ENCODE results near the gene ATP6V0E2. TPM values are rescaled to one million over a fixed set of nuclear protein-coding genes. Genes with fewer than 3 reads are reported as not detected.

ATP6V0E2 gene
- total RNA-seq, 2 donors from 2014 or later, result 15.3 to 16.1 TPM

DNA sequence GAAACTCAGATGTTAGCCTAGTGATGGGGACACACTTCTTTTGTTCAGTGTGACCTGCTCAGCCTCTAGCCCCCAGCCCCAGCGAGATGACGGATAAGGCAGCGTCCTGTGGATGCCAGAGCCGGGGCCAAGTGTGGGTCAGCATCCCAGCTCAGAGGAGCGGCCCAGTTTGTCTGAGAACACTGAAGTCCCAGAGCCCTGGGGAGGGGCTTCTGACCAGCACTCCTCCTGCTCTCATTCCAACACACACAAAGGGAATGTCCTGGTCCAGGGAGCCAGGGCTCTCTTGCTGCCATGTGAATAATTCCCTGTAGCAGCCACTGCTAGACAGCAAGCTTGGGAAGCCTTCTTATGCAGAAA lies 4.5 kb upstream of the ATP6V0E2 start:
- peak; percentile 22 for DNase-seq
- peaks cover 17% of the 10 kb centered on the region for H3K4me1 Mint-ChIP-seq
- H3K4me3 Mint-ChIP-seq, result no peak overlapping the region
- H3K9me3 Mint-ChIP-seq, result no peaks in the 10 kb centered on the region
- Histone ChIP-seq H3K4me1 (ENCODE audit: control insufficient read depth, insufficient read depth, low read length) (peaks cover 8% of the 10 kb centered on the region), H3K27ac (ENCODE audit: low read depth, low read length) (no peak overlapping the region), H3K4me3 (ENCODE audit: low read length) (no peak overlapping the region), H3K9ac (ENCODE audit: extremely low read depth, low read length, poor library complexity, severe bottlenecking) (no peak overlapping the region), H3K27me3 (ENCODE audit: control insufficient read depth, insufficient read depth, low read length, poor library complexity, severe bottlenecking) (peaks cover 2% of the 10 kb centered on the region), H3K36me3 (ENCODE audit: control insufficient read depth, insufficient read depth, low read length) (no peaks in the 10 kb centered on the region), H3K9me3 (ENCODE audit: control insufficient read depth, low read length) (no peaks in the 10 kb centered on the region)
- no peaks in the 10 kb centered on the region for H3K36me3 Mint-ChIP-seq (ENCODE audit: low read depth)
- 94% methylated on average over 5 of the region's 5 CpGs; no CpG with 5 or more reads in 1 of the 2 experiments for WGBS, 2 experiments (ENCODE audit: insufficient coverage in 1 of 2, insufficient read length in 1 of 2)
- H3K27me3 Mint-ChIP-seq (ENCODE audit: insufficient read depth), result peaks cover 10% of the 10 kb centered on the region
- no peak overlapping the region for H3K27ac Mint-ChIP-seq
- TF ChIP-seq, protein P1, sequence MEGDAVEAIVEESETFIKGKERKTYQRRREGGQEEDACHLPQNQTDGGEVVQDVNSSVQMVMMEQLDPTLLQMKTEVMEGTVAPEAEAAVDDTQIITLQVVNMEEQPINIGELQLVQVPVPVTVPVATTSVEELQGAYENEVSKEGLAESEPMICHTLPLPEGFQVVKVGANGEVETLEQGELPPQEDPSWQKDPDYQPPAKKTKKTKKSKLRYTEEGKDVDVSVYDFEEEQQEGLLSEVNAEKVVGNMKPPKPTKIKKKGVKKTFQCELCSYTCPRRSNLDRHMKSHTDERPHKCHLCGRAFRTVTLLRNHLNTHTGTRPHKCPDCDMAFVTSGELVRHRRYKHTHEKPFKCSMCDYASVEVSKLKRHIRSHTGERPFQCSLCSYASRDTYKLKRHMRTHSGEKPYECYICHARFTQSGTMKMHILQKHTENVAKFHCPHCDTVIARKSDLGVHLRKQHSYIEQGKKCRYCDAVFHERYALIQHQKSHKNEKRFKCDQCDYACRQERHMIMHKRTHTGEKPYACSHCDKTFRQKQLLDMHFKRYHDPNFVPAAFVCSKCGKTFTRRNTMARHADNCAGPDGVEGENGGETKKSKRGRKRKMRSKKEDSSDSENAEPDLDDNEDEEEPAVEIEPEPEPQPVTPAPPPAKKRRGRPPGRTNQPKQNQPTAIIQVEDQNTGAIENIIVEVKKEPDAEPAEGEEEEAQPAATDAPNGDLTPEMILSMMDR (conservative IDR thresholded peaks at IDR 0.05), result no peak

DNA sequence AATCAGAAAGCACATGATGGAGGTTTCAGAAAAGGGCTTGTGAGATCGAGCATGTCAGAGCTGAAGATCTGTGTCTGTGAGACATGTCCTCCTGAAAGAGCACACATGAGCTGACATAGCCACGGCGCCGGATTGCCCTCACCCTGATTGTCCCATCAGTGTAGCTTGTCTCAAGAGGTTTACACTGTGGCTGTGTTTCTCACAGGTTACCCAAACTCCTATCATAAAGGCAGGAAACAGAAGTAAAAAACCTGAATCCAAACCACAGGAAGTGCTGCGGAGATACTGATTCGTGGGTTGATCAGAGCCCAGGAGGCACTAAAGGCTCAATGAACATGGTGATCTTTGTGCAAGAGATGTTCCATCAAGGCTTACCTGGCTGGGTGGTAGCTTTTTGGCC lies 3.9 kb upstream of the ATP6V0E2 start:
- H3K4me3 Mint-ChIP-seq, result no peak overlapping the region
- H3K27ac Mint-ChIP-seq, result no peak overlapping the region
- peaks cover 8% of the 10 kb centered on the region for H3K27me3 ChIP-seq (ENCODE audit: control insufficient read depth, insufficient read depth, low read length, poor library complexity, severe bottlenecking)
- TF ChIP-seq, protein P1 (conservative IDR thresholded peaks at IDR 0.05), result no peak
- peaks cover 16% of the 10 kb centered on the region for H3K27me3 Mint-ChIP-seq (ENCODE audit: insufficient read depth)
- no peak overlapping the region for H3K27ac ChIP-seq (ENCODE audit: low read depth, low read length)
- H3K4me3 ChIP-seq (ENCODE audit: low read length), result no peak overlapping the region
- no peaks in the 10 kb centered on the region for H3K9me3 ChIP-seq (ENCODE audit: control insufficient read depth, low read length)
- H3K9me3 Mint-ChIP-seq, result no peaks in the 10 kb centered on the region
- peak; percentile 23 for DNase-seq
- no peaks in the 10 kb centered on the region for H3K36me3 ChIP-seq (ENCODE audit: control insufficient read depth, insufficient read depth, low read length)
- peaks cover 8% of the 10 kb centered on the region for H3K4me1 ChIP-seq (ENCODE audit: control insufficient read depth, insufficient read depth, low read length)
- 92 to 100% methylated on average over 6 of the region's 6 CpGs for WGBS, 2 experiments (ENCODE audit: insufficient coverage in 1 of 2, insufficient read length in 1 of 2)
- peaks cover 17% of the 10 kb centered on the region for H3K4me1 Mint-ChIP-seq
- H3K36me3 Mint-ChIP-seq (ENCODE audit: low read depth), result no peaks in the 10 kb centered on the region
- no peak overlapping the region for H3K9ac ChIP-seq (ENCODE audit: extremely low read depth, low read length, poor library complexity, severe bottlenecking)

DNA sequence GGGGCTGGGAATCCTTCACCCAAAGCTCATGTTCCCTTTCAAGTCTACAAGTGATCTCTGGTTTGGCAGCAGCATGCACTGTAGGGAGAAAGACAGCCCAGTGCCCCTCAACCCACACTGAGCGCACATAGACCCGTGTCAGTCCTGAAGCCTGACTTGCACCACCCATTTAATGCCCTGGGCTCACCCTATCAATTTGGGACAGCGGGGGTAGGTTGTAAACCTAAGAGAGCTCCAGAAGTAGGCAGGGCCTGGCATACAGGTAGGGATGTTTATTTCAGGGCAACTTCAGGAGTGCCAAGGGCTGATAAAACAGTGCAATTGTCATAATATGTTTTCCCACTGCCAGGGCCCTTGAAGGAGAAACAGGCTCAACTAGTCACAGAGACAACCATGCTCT lies 3.5 kb upstream of the ATP6V0E2 start:
- no peak overlapping the region for H3K9ac ChIP-seq (ENCODE audit: extremely low read depth, low read length, poor library complexity, severe bottlenecking)
- no peaks in the 10 kb centered on the region for H3K36me3 ChIP-seq (ENCODE audit: control insufficient read depth, insufficient read depth, low read length)
- no peak overlapping the region for H3K27ac ChIP-seq (ENCODE audit: low read depth, low read length)
- H3K36me3 Mint-ChIP-seq (ENCODE audit: low read depth), result no peaks in the 10 kb centered on the region
- no peaks in the 10 kb centered on the region for H3K9me3 ChIP-seq (ENCODE audit: control insufficient read depth, low read length)
- peaks cover 8% of the 10 kb centered on the region for H3K4me1 ChIP-seq (ENCODE audit: control insufficient read depth, insufficient read depth, low read length)
- H3K27ac Mint-ChIP-seq, result no peak overlapping the region
- no peak overlapping the region for H3K4me3 Mint-ChIP-seq
- peaks cover 17% of the 10 kb centered on the region for H3K4me1 Mint-ChIP-seq
- peaks cover 12% of the 10 kb centered on the region for H3K27me3 ChIP-seq (ENCODE audit: control insufficient read depth, insufficient read depth, low read length, poor library complexity, severe bottlenecking)
- no peak for DNase-seq
- H3K4me3 ChIP-seq (ENCODE audit: low read length), result no peak overlapping the region
- 86 to 96% methylated on average over 2 to 3 of the region's 3 CpGs for WGBS, 2 experiments (ENCODE audit: insufficient coverage in 1 of 2, insufficient read length in 1 of 2)
- H3K27me3 Mint-ChIP-seq (ENCODE audit: insufficient read depth), result peaks cover 20% of the 10 kb centered on the region
- no peaks in the 10 kb centered on the region for H3K9me3 Mint-ChIP-seq
- TF ChIP-seq, protein P1 (conservative IDR thresholded peaks at IDR 0.05), result no peak

All from endodermal cell (in vitro differentiated cells).